SH-SY5Y (cell line): ENCODE data around the gene EXOSC2.

Source experiments
- GATA2 ChIP-seq: IDR thresholded peaks from 2 replicates; pipeline ENCODE4 v1.6.1; 2011; ENCODE audit warnings: mild to moderate bottlenecking, low read depth, low read length
- GATA3 ChIP-seq: IDR thresholded peaks from 2 replicates; pipeline ENCODE4 v1.6.1; 2011; ENCODE audit warnings: low read depth, mild to moderate bottlenecking, low read length, moderate library complexity

- no peak for TF ChIP-seq GATA2
- TF ChIP-seq GATA3: no peak
Observed at GRCh38 chr9:130698514-130698913, 4.9 kb downstream of the EXOSC2 start.
